22Rv1 (cell line): Measurements from ENCODE around the gene ATP2B3.

ENCODE experiments used
- ZFX ChIP-seq: fragments of 450-650 bp; IDR thresholded peaks from 2 replicates; pipeline ENCODE4 v1.6.1; 2017; ENCODE audit warnings: antibody characterized with exemption, borderline replicate concordance
- TF ChIP-seq, protein P1 (sequence below): fragments of 450-650 bp; IDR thresholded peaks from 2 replicates; pipeline ENCODE4 v1.5.1; 2017; ENCODE audit warnings: mild to moderate bottlenecking

DNA sequence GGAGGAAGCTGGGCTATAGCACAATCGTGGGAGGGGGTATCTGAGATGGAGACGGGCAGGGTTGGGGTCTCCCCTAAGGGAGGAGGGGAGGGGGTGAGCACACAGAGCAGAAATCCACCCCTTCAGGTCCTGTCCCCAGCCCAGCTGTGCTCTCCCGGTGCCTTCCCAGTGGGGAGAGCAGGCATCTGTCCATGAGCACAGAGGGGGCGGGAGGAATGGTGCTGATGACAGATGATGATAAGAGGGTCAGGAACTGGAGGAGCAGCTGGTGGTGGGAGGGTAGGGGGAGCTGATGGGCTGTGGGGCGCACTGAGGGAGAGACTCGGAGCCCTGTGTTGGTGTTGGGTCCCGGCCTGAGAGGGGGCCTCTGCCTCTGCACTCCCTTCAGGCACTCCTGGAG, 8.6 kb downstream of the ATP2B3 start:
- TF ChIP-seq, protein P1, sequence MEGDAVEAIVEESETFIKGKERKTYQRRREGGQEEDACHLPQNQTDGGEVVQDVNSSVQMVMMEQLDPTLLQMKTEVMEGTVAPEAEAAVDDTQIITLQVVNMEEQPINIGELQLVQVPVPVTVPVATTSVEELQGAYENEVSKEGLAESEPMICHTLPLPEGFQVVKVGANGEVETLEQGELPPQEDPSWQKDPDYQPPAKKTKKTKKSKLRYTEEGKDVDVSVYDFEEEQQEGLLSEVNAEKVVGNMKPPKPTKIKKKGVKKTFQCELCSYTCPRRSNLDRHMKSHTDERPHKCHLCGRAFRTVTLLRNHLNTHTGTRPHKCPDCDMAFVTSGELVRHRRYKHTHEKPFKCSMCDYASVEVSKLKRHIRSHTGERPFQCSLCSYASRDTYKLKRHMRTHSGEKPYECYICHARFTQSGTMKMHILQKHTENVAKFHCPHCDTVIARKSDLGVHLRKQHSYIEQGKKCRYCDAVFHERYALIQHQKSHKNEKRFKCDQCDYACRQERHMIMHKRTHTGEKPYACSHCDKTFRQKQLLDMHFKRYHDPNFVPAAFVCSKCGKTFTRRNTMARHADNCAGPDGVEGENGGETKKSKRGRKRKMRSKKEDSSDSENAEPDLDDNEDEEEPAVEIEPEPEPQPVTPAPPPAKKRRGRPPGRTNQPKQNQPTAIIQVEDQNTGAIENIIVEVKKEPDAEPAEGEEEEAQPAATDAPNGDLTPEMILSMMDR, result no peak
- no peak for TF ChIP-seq ZFX
